Fibroblast of villous mesenchyme (primary cell): ENCODE data around the gene FYB2. TPM values are rescaled to one million over a fixed set of nuclear protein-coding genes. Genes with fewer than 3 reads are reported as not detected.
A peak's percentile ranks its signal among the peaks of the same experiment; 100 is the strongest.

Experiments used
- DNase-seq: peaks from one replicate; pipeline ENCODE4 v3.0.0-alpha.2; 2010; ENCODE audit warnings: low read depth
- H3K4me3 ChIP-seq: 2 replicates; pipeline ENCODE4 v1.5.1; 2011; ENCODE audit warnings: low read depth, mild to moderate bottlenecking, low read length
- total RNA-seq: library from RNA; depleted of rRNA; stranded (reverse); fragments of >200 nt; gene quantifications from 2 replicates; pipeline ENCODE4 v1.2.3, GENCODE V29; 2012
- TF ChIP-seq, protein P1 (sequence below): IDR thresholded peaks from 2 replicates; pipeline ENCODE4 v1.5.1; 2012; ENCODE audit warnings: low read depth, mild to moderate bottlenecking, low read length; ENCODE audit not compliant: insufficient read depth

The FYB2 gene
- total RNA-seq, 1 donor: not detected

DNA sequence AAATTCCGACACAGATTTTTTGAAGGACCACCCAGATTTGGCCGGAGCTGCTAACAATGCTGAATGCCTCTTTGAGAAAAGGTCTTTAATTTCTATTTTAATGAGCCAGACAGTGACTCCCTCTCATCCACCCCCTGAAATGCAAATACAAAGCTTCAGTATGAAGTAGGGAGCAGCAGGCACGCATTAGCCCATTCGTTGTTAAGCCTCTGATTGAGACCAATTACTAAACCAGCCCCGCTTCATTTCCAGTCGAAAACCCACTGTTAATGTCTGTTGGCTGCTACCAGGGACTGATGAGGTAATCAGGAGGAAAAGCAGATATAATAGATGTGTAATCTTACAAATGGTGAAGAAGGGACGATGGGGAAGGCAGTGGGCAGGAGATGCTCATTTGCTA lies 30.5 kb upstream of the FYB2 start:
- H3K4me3 ChIP-seq: no peak overlapping the region
- no peak for DNase-seq
- TF ChIP-seq, protein P1, sequence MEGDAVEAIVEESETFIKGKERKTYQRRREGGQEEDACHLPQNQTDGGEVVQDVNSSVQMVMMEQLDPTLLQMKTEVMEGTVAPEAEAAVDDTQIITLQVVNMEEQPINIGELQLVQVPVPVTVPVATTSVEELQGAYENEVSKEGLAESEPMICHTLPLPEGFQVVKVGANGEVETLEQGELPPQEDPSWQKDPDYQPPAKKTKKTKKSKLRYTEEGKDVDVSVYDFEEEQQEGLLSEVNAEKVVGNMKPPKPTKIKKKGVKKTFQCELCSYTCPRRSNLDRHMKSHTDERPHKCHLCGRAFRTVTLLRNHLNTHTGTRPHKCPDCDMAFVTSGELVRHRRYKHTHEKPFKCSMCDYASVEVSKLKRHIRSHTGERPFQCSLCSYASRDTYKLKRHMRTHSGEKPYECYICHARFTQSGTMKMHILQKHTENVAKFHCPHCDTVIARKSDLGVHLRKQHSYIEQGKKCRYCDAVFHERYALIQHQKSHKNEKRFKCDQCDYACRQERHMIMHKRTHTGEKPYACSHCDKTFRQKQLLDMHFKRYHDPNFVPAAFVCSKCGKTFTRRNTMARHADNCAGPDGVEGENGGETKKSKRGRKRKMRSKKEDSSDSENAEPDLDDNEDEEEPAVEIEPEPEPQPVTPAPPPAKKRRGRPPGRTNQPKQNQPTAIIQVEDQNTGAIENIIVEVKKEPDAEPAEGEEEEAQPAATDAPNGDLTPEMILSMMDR: no peak

DNA sequence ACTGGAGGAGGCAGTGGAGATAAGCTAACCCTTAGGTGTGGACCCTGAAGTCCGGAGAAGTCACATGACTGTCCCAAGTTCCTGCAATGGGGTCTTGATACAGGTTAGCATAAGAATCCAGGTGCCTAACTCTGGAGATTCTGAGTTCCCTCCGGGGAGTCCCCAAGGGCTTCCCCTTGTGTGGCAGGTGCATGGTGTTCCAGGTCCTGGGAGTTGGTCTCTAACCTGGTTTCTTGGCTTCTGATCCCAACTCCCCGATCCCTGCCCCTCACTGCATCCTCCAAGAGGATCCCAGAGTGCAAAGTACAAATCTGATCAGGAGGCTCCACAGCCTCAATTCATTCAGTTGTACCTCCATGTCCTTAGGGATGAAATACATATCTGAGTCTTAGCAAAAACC lies 26.1 kb upstream of the FYB2 start:
- TF ChIP-seq, protein P1: no peak
- H3K4me3 ChIP-seq: no peak overlapping the region
- no peak for DNase-seq

DNA sequence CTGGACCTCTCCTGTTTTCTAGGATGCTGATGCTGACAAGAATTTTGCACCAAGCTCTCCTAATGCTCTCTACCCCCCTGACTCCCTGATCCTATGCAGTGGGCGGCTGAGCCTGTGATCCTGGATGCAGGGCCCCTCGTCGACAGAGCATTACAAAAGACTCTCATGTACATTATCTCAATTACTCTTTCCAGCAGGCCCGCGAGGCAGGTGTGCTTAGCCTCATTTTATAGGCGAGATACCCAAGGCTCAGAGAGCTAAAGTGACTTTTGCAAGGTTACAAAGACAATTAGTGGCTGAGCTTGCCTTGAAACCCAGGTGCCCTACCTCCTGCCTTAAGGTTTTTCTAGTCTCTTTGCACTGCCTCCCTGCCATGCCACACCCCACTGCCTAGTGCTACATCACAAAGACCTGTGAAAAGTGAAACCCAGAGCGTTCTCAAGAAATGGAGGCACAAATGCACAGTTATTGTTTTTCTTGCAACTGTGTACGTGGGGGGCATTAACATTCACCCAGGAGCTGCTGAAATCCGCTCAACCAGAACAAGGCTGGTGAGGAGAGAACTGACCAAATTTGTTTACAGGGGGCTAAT lies 25.4 kb upstream of the FYB2 start:
- TF ChIP-seq, protein P1: no peak
- DNase-seq: no peak

DNA sequence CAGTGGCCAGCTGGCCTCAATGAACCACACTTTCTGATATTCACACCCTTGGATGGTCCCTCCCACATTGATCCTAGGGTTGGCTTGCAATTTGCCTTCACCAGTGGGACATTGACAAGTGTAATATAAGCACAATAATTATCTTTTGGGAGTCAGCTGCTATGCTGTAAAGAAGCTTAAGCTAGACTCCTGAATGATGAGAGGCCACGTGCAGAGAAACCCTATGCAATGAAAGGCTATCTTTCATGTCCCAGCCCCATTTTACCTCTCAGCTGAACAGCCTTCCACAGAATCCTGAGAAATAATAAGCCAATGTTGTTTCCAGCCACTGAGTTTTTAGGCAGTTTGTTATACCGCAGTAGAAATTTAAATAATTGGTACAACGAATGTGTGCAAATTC lies 24.3 kb upstream of the FYB2 start:
- DNase-seq: no peak
- no peak overlapping the region for H3K4me3 ChIP-seq
- TF ChIP-seq, protein P1: no peak

More for the DNA sequence above, 25.4 kb upstream of the FYB2 start:
- H3K4me3 ChIP-seq: no peak overlapping the region

DNA sequence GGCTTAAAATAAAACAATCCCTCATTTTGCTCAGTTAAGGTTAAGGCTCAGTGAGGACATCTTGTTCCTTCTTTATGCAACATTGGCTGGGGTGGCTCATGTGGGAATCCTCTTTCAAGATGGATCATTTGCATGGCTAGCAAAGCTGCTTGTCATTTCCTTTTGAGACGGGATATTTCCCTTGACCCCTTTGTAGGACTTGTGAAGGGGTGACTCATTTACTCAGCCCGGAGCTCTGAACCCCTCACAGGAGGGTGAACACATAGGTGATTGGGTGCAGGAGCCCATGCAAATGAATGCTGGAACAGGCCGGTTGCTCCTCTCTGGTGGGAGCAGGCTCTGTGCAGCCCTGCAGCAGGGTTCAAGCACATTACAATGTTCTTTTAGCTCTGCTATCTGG lies 19.6 kb upstream of the FYB2 start:
- H3K4me3 ChIP-seq: no peak overlapping the region
- DNase-seq: peak; percentile 11
- TF ChIP-seq, protein P1: no peak

DNA sequence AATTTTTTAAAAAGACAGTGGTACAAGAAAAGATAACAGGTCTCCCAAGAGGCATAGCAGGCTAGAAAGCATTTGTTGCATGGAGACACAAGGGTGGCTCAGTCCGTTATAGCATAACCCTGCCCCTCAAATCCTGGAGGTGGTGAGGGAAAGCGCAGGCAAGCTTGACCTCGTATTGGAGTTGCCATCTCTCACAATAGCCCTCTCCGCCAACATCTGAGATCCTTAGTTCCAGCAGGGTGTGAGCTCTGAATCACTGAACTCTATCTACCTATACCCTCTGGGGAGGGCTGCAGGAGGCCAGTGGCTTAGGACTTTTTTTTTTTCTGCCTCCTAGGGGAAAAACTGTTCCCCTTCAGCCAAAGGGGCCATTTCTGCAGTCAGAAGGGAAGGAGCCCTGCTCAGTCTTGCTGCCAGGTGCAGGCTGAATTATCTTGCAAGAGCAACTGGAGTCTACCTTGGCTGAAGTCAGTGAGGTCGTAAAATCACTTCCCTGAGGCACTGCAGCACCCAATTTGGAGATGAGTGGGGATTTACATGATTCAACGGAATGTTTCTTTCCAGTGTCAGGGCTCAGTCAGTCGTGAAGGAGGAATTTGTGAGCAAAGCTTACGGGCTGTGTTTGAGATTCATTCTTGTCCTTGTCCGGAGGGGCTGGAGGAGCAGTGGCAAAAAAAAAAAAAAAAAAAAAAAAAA lies 18.2 kb upstream of the FYB2 start:
- TF ChIP-seq, protein P1: no peak
- DNase-seq: peak; percentile 11
- H3K4me3 ChIP-seq: no peak overlapping the region
